GDM1 (cell line): ENCODE data around the gene CCDC14.
"Not testable (repeated sequence)": the region's sequence is repeated elsewhere in the genome, so short reads cannot be mapped to it uniquely, and the experiment has no call there.

Experiments used
- DNase-seq: peaks from one replicate; lab custom pipeline; 2025; lab: John Stamatoyannopoulos, UW

The CCDC14 gene

DNA sequence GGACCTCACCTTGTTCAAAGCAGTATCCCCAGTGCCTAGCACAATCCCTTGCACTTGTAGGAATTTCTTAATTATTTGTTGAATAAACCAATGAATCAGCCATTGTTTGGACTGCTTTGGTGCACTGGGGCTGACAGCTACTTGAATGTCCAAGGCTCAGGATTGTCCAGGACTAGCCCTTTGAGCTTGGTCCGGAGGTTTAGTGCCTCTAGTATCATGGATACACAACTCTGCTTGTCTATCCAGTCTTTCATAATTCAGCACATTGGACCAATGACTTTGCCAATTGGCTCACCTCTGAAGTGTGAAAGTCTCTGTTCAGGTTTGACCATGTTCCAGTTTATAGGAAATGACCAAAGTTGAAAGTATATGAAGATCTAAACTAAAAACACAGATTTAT, 3.8 kb upstream of the CCDC14 start:
- not testable (repeated sequence) for DNase-seq

DNA sequence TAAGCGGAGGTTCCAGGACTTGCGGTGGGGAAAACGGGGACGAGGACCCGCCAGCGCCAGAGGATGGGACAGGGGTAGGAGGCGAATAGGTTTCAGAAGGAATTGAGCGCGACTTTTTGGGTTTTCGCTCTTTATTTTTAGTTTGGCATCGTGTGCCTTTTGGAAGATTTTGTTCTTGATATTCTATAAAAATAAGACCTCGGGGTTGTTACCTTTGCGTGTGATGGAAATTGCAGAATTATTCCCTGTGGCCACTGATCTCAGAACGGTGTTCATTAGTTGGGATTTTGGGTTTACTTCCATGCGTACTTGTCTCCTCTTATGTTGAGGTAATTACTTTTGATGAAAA, 453 bp upstream of the CCDC14 start:
- no peak for DNase-seq

- DNase-seq = no peak
Measured at GRCh38 chr3:123953735-123954134, 7.3 kb downstream of the CCDC14 start.

DNA sequence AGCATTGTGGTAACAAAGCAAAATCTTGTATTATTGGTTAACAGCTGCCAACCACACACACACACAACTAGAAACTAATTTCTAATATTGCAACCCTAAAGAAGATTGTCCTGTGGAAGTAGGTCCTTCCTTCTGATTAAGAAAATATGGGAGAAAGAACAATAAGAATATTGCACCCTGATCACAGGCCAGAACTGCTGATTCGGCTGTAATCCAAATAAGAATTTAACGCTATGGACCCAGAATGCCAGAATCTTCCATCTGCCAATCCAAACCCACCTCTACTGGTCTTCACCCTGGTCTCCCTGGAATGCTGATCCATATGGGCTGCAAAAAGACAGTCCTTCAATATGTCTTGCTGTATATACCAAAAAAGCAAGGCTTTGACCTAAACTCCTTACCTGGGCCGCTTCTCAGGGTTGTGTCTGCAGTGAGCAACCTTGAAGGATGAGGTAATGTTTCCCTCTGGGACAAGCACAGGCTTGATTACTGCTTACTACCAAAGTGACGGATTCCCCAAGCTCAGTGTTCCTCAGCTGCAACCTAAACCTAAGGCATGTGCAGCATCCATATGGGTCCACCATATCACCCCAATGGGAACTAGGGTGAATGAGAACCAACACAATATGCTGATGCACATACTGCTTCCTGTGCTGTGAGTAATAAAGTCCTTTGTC, 8.0 kb downstream of the CCDC14 start:
- no peak for DNase-seq

- DNase-seq = no peak
Measured at GRCh38 chr3:123951522-123952447, 9.2 kb downstream of the CCDC14 start.

GRCh38 chr3:123949641-123950040, 11.4 kb downstream of the CCDC14 start:
- DNase-seq = no peak

DNA sequence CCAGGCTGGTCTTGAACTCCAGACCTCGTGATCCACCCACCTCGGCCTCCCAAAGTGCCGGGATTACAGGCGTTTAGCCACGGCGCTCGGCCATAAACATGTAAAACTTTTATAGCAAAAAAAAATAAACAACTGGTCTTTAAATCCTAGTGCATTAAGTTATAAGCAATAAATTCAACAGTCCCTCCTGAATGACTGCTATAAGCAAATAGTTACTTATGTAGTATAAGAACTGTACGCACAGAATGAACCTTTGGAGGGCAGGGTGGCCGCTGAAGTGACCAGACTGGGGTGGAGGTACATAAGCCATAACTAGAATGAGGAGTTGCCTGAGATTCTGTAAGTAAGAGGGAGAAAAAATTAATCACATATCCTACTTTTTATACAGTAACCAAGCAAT, 12.6 kb downstream of the CCDC14 start:
- no peak for DNase-seq

- no peak for DNase-seq
Measured at GRCh38 chr3:123947482-123947881, 13.5 kb downstream of the CCDC14 start.

GRCh38 chr3:123941542-123941941, 19.5 kb downstream of the CCDC14 start:
- no peak for DNase-seq

GRCh38 chr3:123941121-123941520, 19.9 kb downstream of the CCDC14 start:
- no peak for DNase-seq

GRCh38 chr3:123939706-123940105, 21.3 kb downstream of the CCDC14 start:
- no peak for DNase-seq

DNA sequence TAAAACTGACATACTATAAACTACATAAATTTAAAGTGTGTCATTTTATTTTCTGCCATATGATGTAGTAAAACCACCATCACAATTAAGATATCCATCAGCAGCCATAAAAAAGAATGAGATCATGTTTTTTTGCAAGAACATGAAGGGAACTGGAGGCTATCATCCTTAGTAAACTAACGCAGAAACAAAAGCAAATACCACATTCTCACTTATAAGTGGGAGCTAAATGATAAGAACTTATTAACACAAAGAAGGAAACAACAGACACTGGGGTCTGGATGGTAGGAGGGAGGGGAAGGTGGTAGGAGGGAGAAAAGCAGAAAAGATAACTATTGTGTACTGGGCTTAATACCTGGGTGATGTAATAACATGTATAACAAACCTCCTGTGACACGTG, 24.6 kb downstream of the CCDC14 start:
- DNase-seq = no peak

GRCh38 chr3:123935830-123936229, 25.2 kb downstream of the CCDC14 start:
- DNase-seq = no peak

GRCh38 chr3:123934250-123934649, 26.8 kb downstream of the CCDC14 start:
- no peak for DNase-seq

DNA sequence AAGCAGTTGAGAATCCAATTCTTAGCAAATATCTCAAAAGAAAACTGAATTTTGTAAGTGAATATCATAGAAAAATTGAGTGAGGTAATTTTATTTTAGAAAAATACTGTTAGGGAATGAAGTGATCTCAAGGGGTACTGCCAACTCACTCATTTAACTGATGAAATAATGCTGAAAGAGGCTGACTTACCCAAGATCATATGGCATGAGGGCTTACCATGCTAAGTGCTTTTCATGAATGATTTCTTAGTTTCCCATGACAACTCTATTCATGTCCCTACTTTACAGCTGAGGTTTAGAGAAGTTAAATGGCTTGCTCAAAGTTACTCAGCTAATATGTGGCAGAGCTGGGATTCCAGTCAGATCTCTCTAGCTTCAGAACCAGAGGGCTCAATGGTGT, 30.6 kb downstream of the CCDC14 start:
- DNase-seq = no peak

- no peak for DNase-seq
Measured at GRCh38 chr3:123929325-123929724, 31.7 kb downstream of the CCDC14 start.

GRCh38 chr3:123926396-123926795, 34.6 kb downstream of the CCDC14 start:
- DNase-seq = no peak

- DNase-seq = no peak
Measured at GRCh38 chr3:123920868-123921267, 40.2 kb downstream of the CCDC14 start.

DNA sequence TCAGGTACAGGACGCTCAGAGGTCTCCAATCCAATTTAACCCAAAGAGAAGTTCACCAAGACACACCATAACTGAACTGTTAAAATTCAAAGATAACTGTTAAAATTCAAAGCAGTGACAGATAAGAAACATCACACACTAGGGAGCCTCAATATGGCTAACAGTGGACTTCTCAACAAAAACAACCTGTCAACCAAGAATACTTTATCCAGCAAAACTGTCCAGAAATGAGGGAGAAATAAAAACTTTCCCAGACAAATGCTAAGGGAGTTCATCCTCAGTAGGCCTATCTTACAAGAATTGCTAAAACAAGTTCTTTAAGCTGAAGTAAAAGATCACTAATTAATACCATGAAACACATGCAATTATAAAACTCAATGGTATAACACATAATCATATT, 40.6 kb downstream of the CCDC14 start:
- DNase-seq = no peak

DNA sequence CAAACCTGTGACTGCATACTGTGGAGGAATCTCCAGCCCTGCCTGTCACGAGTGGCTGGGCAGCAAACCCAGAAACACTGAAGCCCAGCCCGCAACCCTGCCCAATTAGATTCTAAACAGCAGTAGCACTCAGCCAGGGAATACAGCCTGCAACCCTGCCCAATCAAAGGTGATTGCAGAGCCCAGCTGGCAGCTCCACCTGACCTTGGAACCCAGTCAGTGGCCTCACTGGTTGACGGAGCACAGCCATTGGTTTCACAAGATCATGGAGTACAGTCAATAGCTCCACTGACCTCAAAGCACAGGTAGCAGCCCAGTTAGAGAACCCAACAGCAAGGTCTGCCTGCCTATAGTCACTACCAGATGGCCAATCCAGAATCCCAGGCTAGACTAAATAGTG, 41.7 kb downstream of the CCDC14 start:
- DNase-seq = no peak

DNA sequence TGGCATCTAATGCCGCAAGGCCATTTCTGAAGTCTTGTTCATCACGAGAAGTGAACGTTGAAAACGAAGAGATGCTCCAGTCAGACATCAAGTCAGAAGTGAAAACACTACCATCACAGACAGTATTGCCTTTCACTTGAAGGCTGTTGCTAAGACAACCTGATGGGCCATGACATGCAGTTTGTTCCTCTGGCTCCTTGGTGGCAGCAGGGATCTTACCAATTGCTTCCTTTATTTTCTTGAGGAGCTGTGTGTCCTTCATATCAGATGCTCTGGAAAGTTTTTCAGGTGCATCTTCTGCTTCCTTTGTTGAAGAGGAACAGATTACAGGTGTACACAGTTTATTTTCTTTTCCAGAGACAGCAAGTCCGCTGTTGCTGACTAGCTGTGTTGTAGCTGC, 46.2 kb downstream of the CCDC14 start:
- DNase-seq = no peak

- no peak for DNase-seq
Measured at GRCh38 chr3:123909785-123910184, 51.2 kb downstream of the CCDC14 start.

- DNase-seq = no peak
Measured at GRCh38 chr3:123907720-123908119, 53.3 kb downstream of the CCDC14 start.
